ENCODE results near the gene FRS2. TPM values are rescaled to one million over a fixed set of nuclear protein-coding genes. Genes with fewer than 3 reads are reported as not detected.
A peak's percentile ranks its signal among the peaks of the same experiment; 100 is the strongest.

FRS2 gene
- total RNA-seq, 1 donor, result 64.4 TPM

- H3K36me3 ChIP-seq (ENCODE audit: insufficient read depth, low read length), result peaks cover 15% of the 10 kb centered on the region
- no peak overlapping the region for H2AFZ ChIP-seq (ENCODE audit: low read length)
- DNase-seq (ENCODE audit: insufficient read length, low spot score, missing footprints), result peak; percentile 14
- H3K4me3 ChIP-seq (ENCODE audit: insufficient read depth, low read length), result no peak overlapping the region
- H3K4me1 ChIP-seq (ENCODE audit: insufficient read depth, low read length), result peaks cover 4% of the 10 kb centered on the region
- H3K79me2 ChIP-seq (ENCODE audit: insufficient read depth, low read length), result peaks cover 17% of the 10 kb centered on the region
- peak; percentile 20 for TF ChIP-seq CTCF (IDR thresholded peaks at IDR 0.05; ENCODE audit: extremely low read depth, low read depth, low read length)
- H3K9me3 ChIP-seq (ENCODE audit: low read depth, low read length), result no peaks in the 10 kb centered on the region
- H4K20me1 ChIP-seq (ENCODE audit: insufficient read depth, low read length), result peaks cover 10% of the 10 kb centered on the region
- H3K27me3 ChIP-seq (ENCODE audit: insufficient read depth, low read length), result no peaks in the 10 kb centered on the region
- no peak overlapping the region for H3K4me2 ChIP-seq (ENCODE audit: insufficient read depth, low read length)
- no peak overlapping the region for H3K27ac ChIP-seq (ENCODE audit: low read depth, low read length)
These were observed 113.0 kb downstream of the FRS2 start for GRCh38 chr12:69583203-69583602.

GRCh38 chr12:69585189-69586062, 115.2 kb downstream of the FRS2 start, which contains the start of gene CCT2:
Gene CCT2 (plus strand): TSS chr12:69585459. CDS start chr12:69585522, 63 bp downstream.
- peaks cover 37% of the 10 kb centered on the region for H3K36me3 ChIP-seq (ENCODE audit: insufficient read depth, low read length)
- peak within 1 kb of the TSS; percentile 90 for H3K4me2 ChIP-seq (ENCODE audit: insufficient read depth, low read length)
- peaks cover 4% of the 10 kb centered on the region for H3K4me1 ChIP-seq (ENCODE audit: insufficient read depth, low read length)
- H3K27me3 ChIP-seq (ENCODE audit: insufficient read depth, low read length), result no peaks in the 10 kb centered on the region
- peak within 1 kb of the TSS; percentile 96 for H3K27ac ChIP-seq (ENCODE audit: low read depth, low read length)
- no peaks in the 10 kb centered on the region for H3K9me3 ChIP-seq (ENCODE audit: low read depth, low read length)
- peak within 1 kb of the TSS; percentile 94 for H2AFZ ChIP-seq (ENCODE audit: low read length)
- H3K79me2 ChIP-seq (ENCODE audit: insufficient read depth, low read length), result peaks cover 29% of the 10 kb centered on the region
- H4K20me1 ChIP-seq (ENCODE audit: insufficient read depth, low read length), result peaks cover 10% of the 10 kb centered on the region
- peak; percentile 98 for DNase-seq (ENCODE audit: insufficient read length, low spot score, missing footprints)
- peak; percentile 36 for TF ChIP-seq CTCF (IDR thresholded peaks at IDR 0.05; ENCODE audit: extremely low read depth, low read depth, low read length)
- peak within 1 kb of the TSS; percentile 100 for H3K4me3 ChIP-seq (ENCODE audit: insufficient read depth, low read length)

GRCh38 chr12:69588527-69588926, 118.3 kb downstream of the FRS2 start:
- Histone ChIP-seq H2AFZ (ENCODE audit: low read length) (no peak overlapping the region), H3K4me3 (ENCODE audit: insufficient read depth, low read length) (no peak overlapping the region), H3K4me2 (ENCODE audit: insufficient read depth, low read length) (no peak overlapping the region), H3K36me3 (ENCODE audit: insufficient read depth, low read length) (peaks cover 65% of the 10 kb centered on the region), H3K27me3 (ENCODE audit: insufficient read depth, low read length) (no peaks in the 10 kb centered on the region), H3K27ac (ENCODE audit: low read depth, low read length) (no peak overlapping the region), H3K9me3 (ENCODE audit: low read depth, low read length) (no peaks in the 10 kb centered on the region), H4K20me1 (ENCODE audit: insufficient read depth, low read length) (peaks cover 10% of the 10 kb centered on the region), H3K79me2 (ENCODE audit: insufficient read depth, low read length) (peaks cover 34% of the 10 kb centered on the region), H3K4me1 (ENCODE audit: insufficient read depth, low read length) (peaks cover 4% of the 10 kb centered on the region)
- no peak for DNase-seq (ENCODE audit: insufficient read length, low spot score, missing footprints)
- no peak for TF ChIP-seq CTCF (IDR thresholded peaks at IDR 0.05; ENCODE audit: extremely low read depth, low read depth, low read length)

- Histone ChIP-seq H3K4me1 (ENCODE audit: insufficient read depth, low read length) (peaks cover 4% of the 10 kb centered on the region), H4K20me1 (ENCODE audit: insufficient read depth, low read length) (peaks cover 10% of the 10 kb centered on the region), H3K36me3 (ENCODE audit: insufficient read depth, low read length) (peaks cover 71% of the 10 kb centered on the region), H3K79me2 (ENCODE audit: insufficient read depth, low read length) (peaks cover 34% of the 10 kb centered on the region), H3K4me3 (ENCODE audit: insufficient read depth, low read length) (no peak overlapping the region), H3K4me2 (ENCODE audit: insufficient read depth, low read length) (no peak overlapping the region), H3K9me3 (ENCODE audit: low read depth, low read length) (no peaks in the 10 kb centered on the region), H3K27ac (ENCODE audit: low read depth, low read length) (no peak overlapping the region), H3K27me3 (ENCODE audit: insufficient read depth, low read length) (no peaks in the 10 kb centered on the region), H2AFZ (ENCODE audit: low read length) (no peak overlapping the region)
- DNase-seq (ENCODE audit: insufficient read length, low spot score, missing footprints), result no peak
- no peak for TF ChIP-seq CTCF (IDR thresholded peaks at IDR 0.05; ENCODE audit: extremely low read depth, low read depth, low read length)
These were observed 118.9 kb downstream of the FRS2 start for GRCh38 chr12:69589082-69589481.
